HG03378 (cell line): Measurements from ENCODE around the gene TBC1D22A.

ENCODE experiments used
- ATAC-seq: cut with Tn5 transposase; IDR thresholded peaks from one replicate; pipeline ENCODE4 v1.9.1; 2021; ENCODE audit warnings: mild to moderate bottlenecking, moderate library complexity; ENCODE audit not compliant: unreplicated experiment

TBC1D22A gene

GRCh38 chr22:46792841-46793261 is 30.4 kb downstream of the TBC1D22A start:
- no peak for ATAC-seq

GRCh38 chr22:46793497-46793896 is 31.0 kb downstream of the TBC1D22A start:
- no peak for ATAC-seq

- ATAC-seq = no peak
These were observed 31.6 kb downstream of the TBC1D22A start for GRCh38 chr22:46794067-46794466.

- no peak for ATAC-seq
These were observed 32.0 kb downstream of the TBC1D22A start for GRCh38 chr22:46794491-46794890.

GRCh38 chr22:46795140-46795539 is 32.7 kb downstream of the TBC1D22A start:
- no peak for ATAC-seq

- ATAC-seq = no peak
These were observed 33.6 kb downstream of the TBC1D22A start for GRCh38 chr22:46795845-46796565.

- no peak for ATAC-seq
These were observed 34.2 kb downstream of the TBC1D22A start for GRCh38 chr22:46796566-46797195.

GRCh38 chr22:46797355-46797754 is 34.9 kb downstream of the TBC1D22A start:
- ATAC-seq = no peak

- ATAC-seq = no peak
These were observed 35.6 kb downstream of the TBC1D22A start for GRCh38 chr22:46798041-46798365.

GRCh38 chr22:46798366-46799350 is 36.2 kb downstream of the TBC1D22A start:
- ATAC-seq = no peak

GRCh38 chr22:46799626-46800025 is 37.2 kb downstream of the TBC1D22A start:
- ATAC-seq = no peak

- ATAC-seq = no peak
These were observed 37.8 kb downstream of the TBC1D22A start for GRCh38 chr22:46800102-46800857.

- no peak for ATAC-seq
These were observed 38.9 kb downstream of the TBC1D22A start for GRCh38 chr22:46801331-46801811.

- no peak for ATAC-seq
These were observed 39.6 kb downstream of the TBC1D22A start for GRCh38 chr22:46801826-46802607.

- no peak for ATAC-seq
These were observed 40.2 kb downstream of the TBC1D22A start for GRCh38 chr22:46802608-46803027.

- ATAC-seq = no peak
These were observed 40.8 kb downstream of the TBC1D22A start for GRCh38 chr22:46803031-46803880.

- no peak for ATAC-seq
These were observed 41.5 kb downstream of the TBC1D22A start for GRCh38 chr22:46803936-46804335.

- ATAC-seq = no peak
These were observed 44.3 kb downstream of the TBC1D22A start for GRCh38 chr22:46806794-46807193.

GRCh38 chr22:46807458-46807857 is 45.0 kb downstream of the TBC1D22A start:
- ATAC-seq = no peak
